ENCODE measurements around the gene PTPRQ.

GRCh38 chr12:80634903-80635302, 190.9 kb downstream of the PTPRQ start:
- TF ChIP-seq CTCF (IDR thresholded peaks at IDR 0.05), result no peak
- TF ChIP-seq POLR2A (IDR thresholded peaks at IDR 0.05), result no peak
- TF ChIP-seq POLR2AphosphoS5 (IDR thresholded peaks at IDR 0.05; ENCODE audit: insufficient read depth in 1 of 2, low read depth in 1 of 2), result no peak

Data from vagina (tissue), 2 donors.